OCI-LY3 (cell line): Measurements from ENCODE around the gene KRTAP17-1.
A peak's percentile ranks its signal among the peaks of the same experiment; 100 is the strongest.

Experiments used
- H2AFZ ChIP-seq: fragments of 200-600, 300-600 bp; shearing (Covaris generic); 2 replicates; pipeline ENCODE4 v1.6.0; 2014; ENCODE audit warnings: antibody characterized with exemption, low read depth, low read length
- H3K27ac ChIP-seq: fragments of 200-600, 300-600 bp; sonication (generic); 2 replicates; pipeline ENCODE4 v1.5.1; 2014; ENCODE audit warnings: mild to moderate bottlenecking, low read length, moderate library complexity, mixed read lengths
- H3K27me3 ChIP-seq: fragments of 200-600, 300-600 bp; sonication (generic); 2 replicates; pipeline ENCODE4 v1.6.1; 2014; ENCODE audit warnings: low read depth, low read length, mixed read lengths
- H3K36me3 ChIP-seq: fragments of 200-600, 300-600 bp; sonication (generic); replicated peaks from 2 replicates; pipeline ENCODE3; 2014; ENCODE audit warnings: low read depth, low read length, mixed read lengths
- H3K4me1 ChIP-seq: fragments of 300-600, 200-600 bp; sonication (generic); 2 replicates; pipeline ENCODE4 v1.6.1; 2014; ENCODE audit warnings: low read length, mixed read lengths
- H3K4me2 ChIP-seq: fragments of 200-600, 300-600 bp; sonication (generic); 2 replicates; pipeline ENCODE4 v1.6.1; 2014; ENCODE audit warnings: low read length, mixed read lengths
- H3K4me3 ChIP-seq: fragments of 300-600, 200-600 bp; sonication (generic); 2 replicates; pipeline ENCODE4 v1.5.1; 2014; ENCODE audit warnings: antibody characterized with exemption, mild to moderate bottlenecking, low read length, moderate library complexity
- H3K79me2 ChIP-seq: fragments of 300-600, 200-600 bp; shearing (Covaris generic); 2 replicates; pipeline ENCODE4 v1.6.1; 2014; ENCODE audit warnings: mild to moderate bottlenecking, low read length, mixed read lengths
- H3K9ac ChIP-seq: fragments of 300-600, 200-600 bp; shearing (Covaris generic); 2 replicates; pipeline ENCODE4 v1.6.0; 2014; ENCODE audit warnings: mild to moderate bottlenecking, low read length, moderate library complexity
- H3K9me3 ChIP-seq: fragments of 200-600, 300-600 bp; shearing (Covaris generic); 2 replicates; pipeline ENCODE4 v1.6.1; 2014; ENCODE audit warnings: low read length, mixed read lengths; ENCODE audit not compliant: insufficient read depth
- H4K20me1 ChIP-seq: fragments of 200-600, 300-600 bp; sonication (generic); 2 replicates; pipeline ENCODE4 v1.6.1; 2016; ENCODE audit warnings: low read length, mixed read lengths; ENCODE audit not compliant: insufficient read depth
- EZH2phosphoT487 ChIP-seq: fragments of 200-600 bp; shearing (Covaris generic); IDR thresholded peaks from 2 replicates; pipeline ENCODE4 v1.6.1; 2018; ENCODE audit warnings: antibody characterized with exemption, mixed run types, low read depth
- TF ChIP-seq, protein P1 (sequence below): fragments of 200-600, 300-600 bp; sonication (generic); IDR thresholded peaks from 2 replicates; pipeline ENCODE4 v1.5.1; 2014; ENCODE audit warnings: antibody characterized with exemption, low read length, low read depth

KRTAP17-1 gene

DNA sequence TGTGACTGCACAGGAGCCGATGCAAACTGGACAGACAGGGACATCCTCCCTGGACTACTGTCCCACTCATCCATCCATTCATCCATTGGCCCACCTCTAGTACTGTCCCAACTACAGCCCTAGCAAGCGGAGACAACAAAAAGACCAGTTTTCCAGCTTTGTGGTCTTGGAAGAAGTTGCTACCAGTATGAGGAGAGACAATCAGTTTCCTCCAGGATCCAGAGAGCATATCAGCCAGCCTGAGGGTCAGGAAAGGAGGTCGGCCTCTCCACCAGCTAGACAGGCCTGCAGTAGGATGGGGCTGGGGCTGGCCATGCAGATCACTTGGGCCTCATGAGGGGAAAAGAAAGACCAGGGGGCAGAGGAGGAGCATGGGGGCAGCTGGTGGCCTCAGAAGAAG lies 18.3 kb upstream of the KRTAP17-1 start:
- peak overlapping the region; percentile 41; the same call in 1 of the 2 replicates for H3K4me2 ChIP-seq
- TF ChIP-seq, protein P1, sequence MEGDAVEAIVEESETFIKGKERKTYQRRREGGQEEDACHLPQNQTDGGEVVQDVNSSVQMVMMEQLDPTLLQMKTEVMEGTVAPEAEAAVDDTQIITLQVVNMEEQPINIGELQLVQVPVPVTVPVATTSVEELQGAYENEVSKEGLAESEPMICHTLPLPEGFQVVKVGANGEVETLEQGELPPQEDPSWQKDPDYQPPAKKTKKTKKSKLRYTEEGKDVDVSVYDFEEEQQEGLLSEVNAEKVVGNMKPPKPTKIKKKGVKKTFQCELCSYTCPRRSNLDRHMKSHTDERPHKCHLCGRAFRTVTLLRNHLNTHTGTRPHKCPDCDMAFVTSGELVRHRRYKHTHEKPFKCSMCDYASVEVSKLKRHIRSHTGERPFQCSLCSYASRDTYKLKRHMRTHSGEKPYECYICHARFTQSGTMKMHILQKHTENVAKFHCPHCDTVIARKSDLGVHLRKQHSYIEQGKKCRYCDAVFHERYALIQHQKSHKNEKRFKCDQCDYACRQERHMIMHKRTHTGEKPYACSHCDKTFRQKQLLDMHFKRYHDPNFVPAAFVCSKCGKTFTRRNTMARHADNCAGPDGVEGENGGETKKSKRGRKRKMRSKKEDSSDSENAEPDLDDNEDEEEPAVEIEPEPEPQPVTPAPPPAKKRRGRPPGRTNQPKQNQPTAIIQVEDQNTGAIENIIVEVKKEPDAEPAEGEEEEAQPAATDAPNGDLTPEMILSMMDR = no peak
- no peaks in the 10 kb centered on the region for H3K9me3 ChIP-seq
- H4K20me1 ChIP-seq = no peaks in the 10 kb centered on the region
- peak overlapping the region; percentile 54 for H3K27ac ChIP-seq
- no peaks in the 10 kb centered on the region for H3K27me3 ChIP-seq
- H3K9ac ChIP-seq = no peak overlapping the region
- H2AFZ ChIP-seq = no peak overlapping the region
- peaks cover 29% of the 10 kb centered on the region for H3K4me1 ChIP-seq
- no peaks in the 10 kb centered on the region for H3K79me2 ChIP-seq
- no peaks in the 10 kb centered on the region for H3K36me3 ChIP-seq
- H3K4me3 ChIP-seq = no peak overlapping the region

DNA sequence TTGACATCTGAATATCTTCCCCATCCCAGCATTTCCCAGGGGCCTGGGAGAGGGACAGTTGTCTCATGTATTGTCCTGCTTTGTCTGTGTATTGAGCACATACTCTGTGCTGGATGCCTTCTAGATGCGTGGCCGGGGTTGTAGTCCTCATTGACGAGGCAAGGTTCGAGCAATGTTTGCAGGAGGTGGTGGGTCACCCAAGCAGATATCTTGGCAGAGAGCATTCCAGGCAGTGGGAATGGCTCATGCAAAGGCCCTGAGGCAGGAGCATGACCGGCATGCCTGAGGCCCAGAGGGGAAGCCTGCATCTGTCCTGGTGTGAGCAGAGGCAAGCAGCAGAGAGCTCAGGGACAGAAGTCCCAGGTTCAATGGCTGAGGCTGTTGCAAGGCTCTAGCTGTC lies 17.6 kb upstream of the KRTAP17-1 start:
- H3K27ac ChIP-seq = no peak overlapping the region
- H3K9ac ChIP-seq = no peak overlapping the region
- no peaks in the 10 kb centered on the region for H4K20me1 ChIP-seq
- H3K4me2 ChIP-seq = no peak overlapping the region
- peaks cover 23% of the 10 kb centered on the region for H3K4me1 ChIP-seq
- H2AFZ ChIP-seq = no peak overlapping the region
- no peaks in the 10 kb centered on the region for H3K79me2 ChIP-seq
- no peaks in the 10 kb centered on the region for H3K36me3 ChIP-seq
- TF ChIP-seq, protein P1 = no peak
- no peak for TF ChIP-seq EZH2phosphoT487
- H3K9me3 ChIP-seq = no peaks in the 10 kb centered on the region
- no peak overlapping the region for H3K4me3 ChIP-seq
- no peaks in the 10 kb centered on the region for H3K27me3 ChIP-seq

DNA sequence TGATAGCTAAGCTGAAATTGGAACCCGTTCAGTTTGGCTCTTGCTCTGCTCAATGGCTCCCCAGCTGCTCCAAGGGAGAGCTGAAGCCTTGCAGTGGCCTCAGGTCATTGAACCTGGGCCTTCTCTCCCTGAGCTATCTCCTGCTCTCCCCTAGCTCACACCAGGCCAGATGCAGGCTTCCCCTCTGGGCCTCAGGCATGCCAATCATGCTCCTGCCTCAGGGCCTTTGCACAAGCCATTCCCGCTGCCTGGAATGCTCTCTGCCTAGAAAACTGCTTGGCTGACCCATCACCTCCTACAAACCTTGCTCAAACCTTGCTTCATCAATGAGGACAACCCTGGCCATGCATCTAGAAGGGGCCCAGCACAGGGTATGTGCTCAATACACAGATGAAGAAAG lies 16.7 kb upstream of the KRTAP17-1 start:
- H3K9ac ChIP-seq = no peak overlapping the region
- H2AFZ ChIP-seq = no peak overlapping the region
- no peak overlapping the region for H3K4me3 ChIP-seq
- no peaks in the 10 kb centered on the region for H3K36me3 ChIP-seq
- no peaks in the 10 kb centered on the region for H3K9me3 ChIP-seq
- H3K79me2 ChIP-seq = no peaks in the 10 kb centered on the region
- H3K4me1 ChIP-seq = peaks cover 23% of the 10 kb centered on the region
- no peak overlapping the region for H3K27ac ChIP-seq
- TF ChIP-seq, protein P1 = no peak
- TF ChIP-seq EZH2phosphoT487 = no peak
- no peaks in the 10 kb centered on the region for H3K27me3 ChIP-seq
- H4K20me1 ChIP-seq = no peaks in the 10 kb centered on the region
- no peak overlapping the region for H3K4me2 ChIP-seq

DNA sequence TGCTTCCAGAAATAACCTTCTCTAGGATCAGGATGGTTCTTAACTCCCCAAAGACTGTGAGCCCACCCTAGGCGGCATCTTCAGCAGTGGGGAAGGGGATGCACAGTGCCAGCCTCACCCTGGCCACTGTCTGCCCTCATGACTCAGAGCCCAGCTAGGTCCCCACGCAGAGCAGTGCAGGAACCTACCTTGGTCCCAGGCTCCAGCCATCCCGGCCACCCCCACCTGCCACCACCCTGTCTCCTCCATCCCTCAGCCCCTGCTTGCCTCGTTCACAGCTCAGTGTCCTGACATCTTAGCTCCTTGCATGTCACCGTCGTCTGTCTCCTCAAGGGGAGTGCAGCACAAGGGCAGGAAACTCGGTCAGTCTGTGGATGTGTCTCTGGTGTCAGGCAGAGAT lies 16.1 kb upstream of the KRTAP17-1 start:
- H3K79me2 ChIP-seq = no peaks in the 10 kb centered on the region
- no peaks in the 10 kb centered on the region for H3K9me3 ChIP-seq
- no peaks in the 10 kb centered on the region for H3K36me3 ChIP-seq
- no peak overlapping the region for H3K4me3 ChIP-seq
- H3K9ac ChIP-seq = no peak overlapping the region
- no peak for TF ChIP-seq EZH2phosphoT487
- TF ChIP-seq, protein P1 = no peak
- H2AFZ ChIP-seq = no peak overlapping the region
- peaks cover 23% of the 10 kb centered on the region for H3K4me1 ChIP-seq
- H3K27me3 ChIP-seq = no peaks in the 10 kb centered on the region
- no peak overlapping the region for H3K4me2 ChIP-seq
- no peak overlapping the region for H3K27ac ChIP-seq
- H4K20me1 ChIP-seq = no peaks in the 10 kb centered on the region
